ENCODE measurements around the gene RNF186.
"Not testable (repeated sequence)": the region's sequence is repeated elsewhere in the genome, so short reads cannot be mapped to it uniquely, and the experiment has no call there.

Gene RNF186

GRCh38 chr1:19824541-19824940 lies 9.5 kb upstream of the RNF186 start:
- no peak for DNase-seq (ENCODE audit: low spot score)

DNA sequence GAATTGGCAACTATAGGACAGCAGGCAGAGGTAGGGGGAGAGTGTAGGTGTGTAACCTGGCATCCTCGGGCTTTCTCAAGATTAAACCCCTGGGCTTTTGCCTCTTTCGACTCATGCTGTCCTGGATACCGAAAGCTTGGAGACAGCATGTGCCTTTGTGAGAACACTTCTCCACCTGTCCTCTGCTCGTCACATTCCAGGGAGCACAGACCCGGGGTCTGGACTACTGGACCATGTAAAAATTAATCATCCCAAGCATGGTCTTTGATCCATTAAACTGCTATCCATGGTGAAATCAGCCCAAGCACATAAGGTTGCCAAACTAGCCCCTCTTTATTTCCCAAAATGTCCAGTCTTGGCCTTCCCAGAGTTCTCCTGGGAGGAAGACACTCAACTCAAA lies 9.0 kb upstream of the RNF186 start:
- DNase-seq (ENCODE audit: low spot score), result no peak

- no peak for DNase-seq (ENCODE audit: low spot score)
These were observed 4.6 kb upstream of the RNF186 start for GRCh38 chr1:19819701-19820100.

- DNase-seq (ENCODE audit: low spot score), result no peak
These were observed 3.2 kb upstream of the RNF186 start for GRCh38 chr1:19818324-19818723.

DNA sequence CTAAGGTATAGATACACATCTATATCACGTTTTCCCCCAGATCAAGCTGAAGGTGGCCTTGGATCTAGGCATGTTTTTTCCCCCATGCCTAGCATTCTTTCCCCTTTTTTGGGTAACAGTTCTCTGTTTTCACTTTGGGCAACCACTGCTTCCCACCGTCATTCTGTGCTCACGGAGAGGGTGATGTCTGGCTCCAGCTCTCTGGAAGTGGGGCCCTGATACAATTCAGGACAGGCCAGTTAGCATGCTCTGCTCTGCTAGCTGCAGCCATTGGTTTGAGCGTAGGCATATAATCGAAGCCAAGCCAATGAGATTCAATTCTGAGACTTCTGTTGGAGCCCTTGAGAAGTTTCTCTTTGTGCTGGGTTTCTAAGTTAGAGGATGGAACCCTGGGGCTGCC lies 2.1 kb upstream of the RNF186 start:
- no peak for DNase-seq (ENCODE audit: low spot score)

- DNase-seq (ENCODE audit: low spot score), result not testable (repeated sequence)
These were observed 1.6 kb upstream of the RNF186 start for GRCh38 chr1:19816737-19817086.

DNA sequence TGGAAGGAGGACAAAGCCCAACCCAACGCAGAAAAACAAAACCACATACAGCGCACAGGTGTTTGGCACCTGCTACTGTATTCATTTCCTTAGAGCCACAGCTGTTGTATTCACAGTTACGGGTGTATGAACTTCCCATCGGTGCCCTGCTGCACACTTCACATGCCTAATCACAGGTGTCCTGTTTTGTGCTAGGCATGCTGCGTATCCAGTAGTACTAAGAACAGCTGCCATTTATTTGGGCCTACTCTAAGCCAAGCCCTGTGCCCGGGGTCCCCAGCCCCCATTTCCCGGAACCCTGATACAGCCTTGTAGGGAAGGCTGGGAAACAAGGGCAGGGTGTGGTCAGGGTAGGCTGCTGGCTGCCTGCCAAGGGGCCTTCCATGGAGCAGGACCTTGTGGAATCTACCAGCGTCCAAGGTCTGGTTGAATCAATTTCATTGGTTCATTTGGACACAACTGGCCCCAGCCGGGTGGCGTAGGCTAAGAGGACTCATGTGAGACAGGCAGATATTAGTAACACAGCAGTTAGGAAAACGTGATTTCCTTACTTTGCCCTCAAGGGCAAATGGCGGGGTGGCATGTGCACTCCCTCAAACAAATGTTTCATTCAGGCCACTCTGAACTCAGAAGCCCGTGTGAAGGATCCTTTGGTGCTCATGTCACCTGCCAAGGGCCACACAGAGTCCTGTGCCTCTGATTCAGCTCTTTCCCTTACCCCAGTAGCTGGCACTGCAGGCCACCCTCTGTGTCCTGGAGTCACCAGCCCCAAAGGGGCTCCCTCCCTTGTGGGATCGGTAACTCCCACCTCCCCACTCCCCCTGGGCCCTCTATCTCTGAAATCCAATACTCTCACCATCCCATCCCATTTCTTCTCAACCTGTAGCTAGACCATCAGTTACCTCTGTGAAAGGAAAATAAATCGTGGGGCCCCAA lies 986 bp upstream of the RNF186 start:
- no peak for DNase-seq (ENCODE audit: low spot score)

DNA sequence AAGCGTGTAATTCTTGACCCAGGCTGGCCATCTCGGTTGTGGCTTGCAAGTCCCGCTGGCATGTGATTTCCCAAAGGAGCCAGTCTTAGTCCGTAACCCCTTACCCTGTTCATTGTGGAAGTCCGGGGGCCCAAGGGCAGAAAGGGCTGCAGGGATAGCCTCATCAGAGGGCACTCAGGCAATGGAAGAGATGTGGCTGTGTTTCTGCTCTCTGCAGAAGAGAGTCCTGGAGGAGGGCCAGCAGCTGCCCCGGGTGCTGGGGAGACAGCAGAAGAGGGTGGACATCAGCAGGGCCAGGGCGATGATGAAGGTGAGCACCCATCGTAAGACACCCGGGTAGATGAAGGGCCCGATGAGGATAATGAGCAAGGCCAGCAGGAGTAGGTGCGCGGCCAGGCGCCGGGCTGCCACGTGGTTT lies 830 bp downstream of the RNF186 start:
- DNase-seq (ENCODE audit: low spot score), result no peak

GRCh38 chr1:19813643-19813960 lies 1.5 kb downstream of the RNF186 start:
- DNase-seq (ENCODE audit: low spot score), result no peak

- no peak for DNase-seq (ENCODE audit: low spot score)
These were observed 2.0 kb downstream of the RNF186 start for GRCh38 chr1:19812875-19813642.

- peak; percentile 6 for DNase-seq (ENCODE audit: low spot score)
These were observed 3.8 kb downstream of the RNF186 start for GRCh38 chr1:19811206-19811851.

DNA sequence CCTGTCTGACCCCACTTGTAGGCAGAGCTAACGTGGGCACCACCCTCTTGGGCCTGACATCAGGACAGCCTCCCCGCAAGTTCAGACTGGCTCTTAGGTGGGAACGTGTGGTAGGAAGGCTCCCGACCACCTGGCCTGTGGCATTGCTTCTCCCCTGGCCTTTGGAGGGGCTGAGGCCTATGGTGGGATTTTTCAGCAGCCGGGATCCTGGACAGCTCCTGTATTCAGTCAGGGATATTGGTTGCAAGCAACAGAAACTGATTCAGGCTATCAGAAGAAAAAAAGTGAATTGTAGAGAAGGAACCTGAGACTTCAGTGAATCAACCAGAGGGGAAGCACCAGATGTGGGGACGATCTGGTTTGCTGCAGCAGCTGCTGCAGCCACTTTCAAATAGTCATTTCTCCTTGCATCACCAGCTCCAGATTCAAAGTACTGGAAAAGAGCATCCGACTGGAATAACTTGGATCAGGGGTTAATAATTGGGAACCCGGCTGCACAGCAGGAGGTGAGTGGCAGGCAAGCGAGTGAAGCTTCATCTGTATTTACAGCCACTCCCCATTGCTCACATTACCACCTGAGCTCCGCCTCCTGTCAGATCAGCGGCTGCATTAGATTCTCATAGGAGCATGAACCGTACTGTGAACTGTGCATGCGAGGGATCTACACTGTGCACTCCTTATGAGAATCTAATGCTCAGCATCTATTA lies 5.9 kb downstream of the RNF186 start:
- DNase-seq (ENCODE audit: low spot score), result no peak

DNA sequence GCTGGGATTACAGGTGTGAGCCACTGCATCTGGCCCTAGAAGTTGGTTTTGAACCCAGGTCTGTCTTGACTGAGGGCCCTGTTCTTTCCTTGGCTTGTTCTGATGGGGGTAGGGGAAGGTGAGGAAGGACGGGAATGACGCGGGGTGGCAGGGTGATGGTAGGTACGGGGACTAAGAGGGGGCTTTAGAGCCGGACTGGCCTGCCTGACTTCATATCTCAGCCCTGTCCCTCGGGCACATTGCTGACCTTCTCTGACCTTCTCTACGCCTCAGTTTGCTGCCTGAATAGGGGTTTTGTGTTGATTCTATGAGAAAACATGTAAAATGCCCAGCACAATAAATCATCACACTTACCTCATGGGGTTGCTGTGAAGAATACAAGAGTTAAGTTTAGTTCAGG lies 6.7 kb downstream of the RNF186 start:
- no peak for DNase-seq (ENCODE audit: low spot score)

GRCh38 chr1:19804831-19805251 lies 10.2 kb downstream of the RNF186 start:
- no peak for DNase-seq (ENCODE audit: low spot score)

DNA sequence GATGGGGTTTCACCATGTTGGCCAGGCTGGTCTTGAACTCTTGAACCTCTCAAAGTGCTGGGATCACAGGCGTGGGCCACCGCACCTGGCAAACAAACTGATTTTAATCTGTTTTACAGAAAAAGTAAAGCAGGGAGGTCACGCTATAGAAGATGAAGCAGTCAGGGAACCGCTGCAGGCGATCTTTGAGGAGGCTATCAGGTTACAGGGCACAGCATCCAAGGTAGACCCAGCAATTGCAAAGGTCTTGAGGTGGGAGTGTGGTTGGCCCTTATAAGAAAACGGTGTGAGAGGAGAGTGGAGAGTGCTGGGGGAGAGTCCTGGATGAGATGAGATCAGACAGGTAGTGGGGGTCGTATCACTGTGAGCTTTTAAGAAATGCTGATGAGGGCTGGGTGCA lies 12.8 kb downstream of the RNF186 start:
- DNase-seq (ENCODE audit: low spot score), result no peak

DNA sequence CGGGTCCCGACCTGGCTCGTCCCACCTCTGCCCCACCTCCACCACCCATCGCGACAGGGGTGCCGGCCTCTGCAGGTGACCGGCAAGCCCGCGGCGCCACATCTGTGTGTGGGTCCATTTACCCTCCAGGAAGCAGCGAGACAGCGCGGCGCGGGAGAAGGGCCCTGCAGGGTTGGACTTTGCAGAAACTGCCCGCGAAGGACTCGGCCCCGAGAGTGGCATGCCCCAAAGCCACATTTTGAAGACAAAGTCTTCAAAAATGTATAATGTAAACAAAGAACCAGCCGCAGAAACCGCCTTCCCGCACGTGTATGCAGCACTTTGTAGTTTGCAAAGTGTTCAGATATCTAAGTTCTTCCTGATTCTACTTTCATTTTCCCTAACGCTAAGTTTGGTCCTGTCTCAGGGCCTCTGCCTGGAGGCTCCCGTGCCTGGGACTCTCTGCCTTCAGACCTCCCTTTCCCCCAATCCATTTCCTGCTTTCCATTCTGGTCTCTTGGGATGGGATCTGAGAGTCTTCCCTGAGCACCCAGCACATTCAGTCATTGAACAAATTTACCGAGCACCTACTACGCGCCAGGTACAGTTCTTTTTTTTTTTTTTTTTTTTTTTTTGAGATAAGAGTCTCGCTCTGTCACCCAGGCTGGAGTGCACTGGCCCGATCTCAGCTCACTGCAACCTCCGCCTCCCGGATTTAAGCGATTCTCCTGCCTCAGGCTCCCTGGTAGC lies 14.8 kb downstream of the RNF186 start:
- peak; percentile 13 for DNase-seq (ENCODE audit: low spot score)

DNA sequence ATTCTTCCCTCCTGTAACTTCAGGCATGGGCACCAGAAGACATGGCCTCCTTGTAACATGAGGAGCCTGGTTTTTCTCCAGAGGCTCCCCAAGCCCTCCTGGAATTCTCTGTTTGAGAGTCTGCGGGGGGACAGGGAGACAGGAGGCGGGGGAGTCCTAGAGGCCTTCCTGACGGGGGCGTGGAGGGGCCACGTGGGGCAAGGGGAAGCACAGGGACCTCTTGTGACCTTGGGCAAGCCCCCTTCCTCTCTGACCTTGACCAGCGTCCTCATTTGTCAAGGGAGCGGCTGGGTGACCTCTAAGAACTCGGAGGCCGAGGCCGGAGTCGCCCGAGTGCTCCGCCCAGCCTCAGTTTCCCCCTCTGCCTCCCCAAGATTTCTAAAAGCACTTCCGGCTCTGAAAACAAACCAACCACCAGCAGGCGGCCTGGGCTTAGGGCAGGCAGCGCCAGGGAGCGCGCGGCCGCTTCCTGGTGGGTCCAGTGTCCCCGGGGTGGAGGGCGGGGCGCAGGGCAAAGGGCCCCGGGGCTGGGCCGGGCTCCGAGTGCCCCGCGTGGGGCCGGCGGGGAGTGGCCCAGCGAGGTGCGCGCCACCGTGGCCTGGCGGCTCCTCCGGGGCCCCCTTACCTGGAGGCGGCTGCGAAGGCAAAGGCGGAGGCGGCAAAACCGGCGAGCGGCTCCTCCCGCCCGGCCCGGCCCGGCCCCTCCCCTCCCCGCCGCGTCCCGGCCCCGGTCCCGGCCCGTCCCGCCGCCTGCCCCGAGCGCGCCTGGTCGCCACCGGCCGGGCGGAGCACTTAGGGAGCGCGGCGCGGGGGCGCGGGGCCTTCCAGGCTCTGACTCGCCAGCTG lies 15.6 kb downstream of the RNF186 start, which contains the start of gene TMCO4:
TSS of gene TMCO4 (minus strand) at position 687 of the 846 bp plus-strand sequence. CDS start 19,158 bp downstream, outside the sequence.
- DNase-seq (ENCODE audit: low spot score), result no peak

DNA sequence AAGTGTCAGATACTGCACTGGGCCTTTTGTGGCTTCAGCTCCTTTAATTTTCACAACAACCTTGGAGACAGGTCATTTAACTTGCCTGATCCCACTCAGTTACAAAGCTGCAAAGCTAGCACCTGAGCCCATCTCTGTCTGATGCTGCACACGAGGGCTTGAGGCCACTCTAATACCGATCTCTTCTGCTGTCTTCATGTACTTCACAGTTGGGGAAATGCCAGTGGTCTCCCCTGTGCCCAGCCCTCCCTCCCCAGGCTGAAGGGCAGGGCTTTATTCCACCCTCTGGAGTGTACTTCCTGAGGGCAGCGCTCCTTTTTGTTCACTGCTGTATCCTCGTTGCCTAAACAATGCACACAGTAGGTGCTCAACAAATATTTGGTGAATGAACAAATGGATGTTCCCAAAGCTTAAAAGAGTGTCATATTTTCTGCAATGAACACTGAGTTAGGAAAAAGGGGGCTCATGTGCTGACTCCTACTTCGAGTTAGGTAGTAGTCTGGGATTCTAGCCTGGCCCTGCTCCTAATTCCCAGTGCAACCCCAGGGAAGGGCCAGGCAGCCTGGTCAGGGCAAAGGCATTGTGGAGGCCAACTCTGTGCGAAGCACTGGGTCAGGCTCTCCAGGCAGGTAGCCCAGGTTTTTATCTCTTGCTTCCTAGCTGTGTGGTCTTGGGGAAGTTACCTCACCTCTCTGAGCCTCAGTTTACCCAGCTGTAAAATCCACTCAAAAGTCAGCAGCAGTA lies 16.4 kb downstream of the RNF186 start:
- no peak for DNase-seq (ENCODE audit: low spot score)

DNA sequence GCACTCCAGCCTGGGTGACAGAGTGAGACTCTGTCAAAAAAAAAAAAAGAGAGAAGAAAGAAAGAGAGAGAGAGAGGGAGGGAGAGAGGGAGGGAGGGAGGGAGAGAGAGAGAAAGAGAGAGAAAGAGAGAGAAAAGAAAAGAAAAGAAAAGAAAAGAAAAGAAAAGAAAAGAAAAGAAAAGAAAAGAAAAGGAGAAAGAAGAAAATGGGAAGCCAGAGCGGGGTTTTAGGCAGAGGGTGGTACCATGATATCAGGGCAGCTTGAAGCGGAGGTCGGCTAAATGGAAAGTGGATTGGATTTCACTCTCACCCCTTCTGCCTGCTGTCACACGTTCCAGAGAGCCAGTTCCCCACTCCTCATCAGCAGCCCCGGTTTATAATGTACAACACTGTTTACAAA lies 17.3 kb downstream of the RNF186 start:
- DNase-seq (ENCODE audit: low spot score), result no peak

GRCh38 chr1:19794583-19794982 lies 20.5 kb downstream of the RNF186 start:
- no peak for DNase-seq (ENCODE audit: low spot score)
